ENCODE measurements around the gene KCNIP1. TPM values are rescaled to one million over a fixed set of nuclear protein-coding genes. Genes with fewer than 3 reads are reported as not detected.

Gene KCNIP1
- polyA plus RNA-seq, 1 donor, result 2.8 TPM

DNA sequence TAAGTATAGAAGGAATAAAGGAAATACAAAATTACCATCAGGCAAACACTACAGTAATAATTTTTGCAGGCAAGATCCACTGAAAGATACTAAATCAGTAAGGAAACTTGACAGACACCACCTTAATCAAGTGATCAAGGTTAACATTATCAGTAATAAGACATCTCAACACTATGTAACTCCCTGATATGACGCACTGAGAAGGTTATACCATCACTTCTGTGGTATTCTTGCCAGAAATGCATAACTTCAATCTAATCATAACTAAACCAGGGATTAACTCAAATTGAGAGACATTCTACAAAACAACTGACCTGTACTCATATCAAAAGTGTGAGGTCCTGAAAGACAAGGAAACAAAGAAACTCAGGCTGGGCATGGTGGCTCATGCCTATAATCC is 227.2 kb downstream of the KCNIP1 start:
- Histone ChIP-seq H3K27ac (ENCODE audit: low read length) (no peak overlapping the region), H3K9me3 (ENCODE audit: control insufficient read depth, low read depth, low read length) (no peaks in the 10 kb centered on the region), H3K36me3 (ENCODE audit: control insufficient read depth, insufficient read depth, low read length) (no peaks in the 10 kb centered on the region), H3K4me1 (ENCODE audit: control insufficient read depth, insufficient read depth, low read length) (no peaks in the 10 kb centered on the region), H3K27me3 (ENCODE audit: control insufficient read depth, insufficient read depth, low read length) (no peaks in the 10 kb centered on the region), H3K4me3 (ENCODE audit: low read length) (no peak overlapping the region)
- no CpG with 5 or more reads among the region's 1 CpG for WGBS (ENCODE audit: insufficient coverage, low lambda C conversion rate)
- no peak for DNase-seq

DNA sequence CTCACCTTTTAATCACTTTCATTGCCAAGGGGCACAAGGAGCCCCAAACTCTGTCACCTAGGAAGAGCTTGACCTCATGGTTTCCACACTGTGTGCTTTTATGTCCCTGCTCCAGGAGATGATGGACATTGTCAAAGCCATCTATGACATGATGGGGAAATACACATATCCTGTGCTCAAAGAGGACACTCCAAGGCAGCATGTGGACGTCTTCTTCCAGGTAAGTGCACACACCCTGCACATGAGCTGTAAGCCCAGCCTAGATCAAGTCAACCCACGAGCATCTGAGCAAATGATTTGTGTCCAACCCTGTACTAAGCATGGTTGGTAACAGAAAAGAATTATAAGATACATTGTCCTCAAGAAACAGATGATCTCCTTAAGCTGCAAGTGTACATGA is 228.9 kb downstream of the KCNIP1 start:
- no peaks in the 10 kb centered on the region for H3K27me3 ChIP-seq (ENCODE audit: control insufficient read depth, insufficient read depth, low read length)
- WGBS (ENCODE audit: insufficient coverage, low lambda C conversion rate), result no CpG with 5 or more reads among the region's 2 CpGs
- no peak overlapping the region for H3K4me3 ChIP-seq (ENCODE audit: low read length)
- H3K4me1 ChIP-seq (ENCODE audit: control insufficient read depth, insufficient read depth, low read length), result no peaks in the 10 kb centered on the region
- H3K36me3 ChIP-seq (ENCODE audit: control insufficient read depth, insufficient read depth, low read length), result no peaks in the 10 kb centered on the region
- no peak overlapping the region for H3K27ac ChIP-seq (ENCODE audit: low read length)
- no peaks in the 10 kb centered on the region for H3K9me3 ChIP-seq (ENCODE audit: control insufficient read depth, low read depth, low read length)
- no peak for DNase-seq

GRCh38 chr5:170736966-170737365 is 233.1 kb downstream of the KCNIP1 start:
- Histone ChIP-seq H3K4me1 (ENCODE audit: control insufficient read depth, insufficient read depth, low read length) (no peaks in the 10 kb centered on the region), H3K4me3 (ENCODE audit: low read length) (no peak overlapping the region), H3K27me3 (ENCODE audit: control insufficient read depth, insufficient read depth, low read length) (no peaks in the 10 kb centered on the region), H3K9me3 (ENCODE audit: control insufficient read depth, low read depth, low read length) (no peaks in the 10 kb centered on the region), H3K27ac (ENCODE audit: low read length) (no peak overlapping the region), H3K36me3 (ENCODE audit: control insufficient read depth, insufficient read depth, low read length) (no peaks in the 10 kb centered on the region)
- DNase-seq, result no peak
- WGBS (ENCODE audit: insufficient coverage, low lambda C conversion rate), result no CpG with 5 or more reads among the region's 3 CpGs

GRCh38 chr5:170737591-170737990 is 233.8 kb downstream of the KCNIP1 start:
- H3K9me3 ChIP-seq (ENCODE audit: control insufficient read depth, low read depth, low read length), result no peaks in the 10 kb centered on the region
- no peak overlapping the region for H3K4me3 ChIP-seq (ENCODE audit: low read length)
- H3K27me3 ChIP-seq (ENCODE audit: control insufficient read depth, insufficient read depth, low read length), result no peaks in the 10 kb centered on the region
- WGBS (ENCODE audit: insufficient coverage, low lambda C conversion rate), result no CpG with 5 or more reads among the region's 1 CpG
- no peak overlapping the region for H3K27ac ChIP-seq (ENCODE audit: low read length)
- no peak for DNase-seq
- no peaks in the 10 kb centered on the region for H3K4me1 ChIP-seq (ENCODE audit: control insufficient read depth, insufficient read depth, low read length)
- no peaks in the 10 kb centered on the region for H3K36me3 ChIP-seq (ENCODE audit: control insufficient read depth, insufficient read depth, low read length)

DNA sequence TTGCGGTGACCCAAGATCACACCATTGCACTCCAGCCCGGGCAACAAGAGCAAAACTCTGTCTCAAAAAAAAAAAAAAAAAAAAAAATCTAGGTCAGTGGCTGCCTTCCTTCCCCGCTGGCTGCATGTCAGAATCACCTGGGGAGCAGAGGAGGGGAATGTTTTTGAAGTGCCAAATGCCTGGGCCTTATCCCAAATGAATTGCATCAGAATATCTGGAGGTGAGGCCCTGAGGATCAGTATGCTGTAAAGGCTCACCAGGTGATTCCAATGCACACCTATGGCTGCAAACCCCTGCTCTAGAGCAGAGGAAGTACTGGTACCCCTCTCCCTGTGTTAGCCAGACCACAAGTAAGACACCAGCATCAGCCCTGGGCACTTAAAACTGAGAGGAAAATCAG is 235.0 kb downstream of the KCNIP1 start:
- H3K27me3 ChIP-seq (ENCODE audit: control insufficient read depth, insufficient read depth, low read length), result peaks cover 4% of the 10 kb centered on the region
- DNase-seq, result no peak
- H3K4me3 ChIP-seq (ENCODE audit: low read length), result no peak overlapping the region
- H3K27ac ChIP-seq (ENCODE audit: low read length), result no peak overlapping the region
- H3K9me3 ChIP-seq (ENCODE audit: control insufficient read depth, low read depth, low read length), result no peaks in the 10 kb centered on the region
- H3K36me3 ChIP-seq (ENCODE audit: control insufficient read depth, insufficient read depth, low read length), result no peaks in the 10 kb centered on the region
- no peaks in the 10 kb centered on the region for H3K4me1 ChIP-seq (ENCODE audit: control insufficient read depth, insufficient read depth, low read length)
- WGBS (ENCODE audit: insufficient coverage, low lambda C conversion rate), result no CpG with 5 or more reads among the region's 3 CpGs

GRCh38 chr5:170739446-170739845 is 235.6 kb downstream of the KCNIP1 start:
- Histone ChIP-seq H3K27ac (ENCODE audit: low read length) (no peak overlapping the region), H3K36me3 (ENCODE audit: control insufficient read depth, insufficient read depth, low read length) (no peaks in the 10 kb centered on the region), H3K27me3 (ENCODE audit: control insufficient read depth, insufficient read depth, low read length) (peaks cover 8% of the 10 kb centered on the region), H3K9me3 (ENCODE audit: control insufficient read depth, low read depth, low read length) (no peaks in the 10 kb centered on the region), H3K4me1 (ENCODE audit: control insufficient read depth, insufficient read depth, low read length) (no peaks in the 10 kb centered on the region), H3K4me3 (ENCODE audit: low read length) (no peak overlapping the region)
- no CpG with 5 or more reads among the region's 4 CpGs for WGBS (ENCODE audit: insufficient coverage, low lambda C conversion rate)
- DNase-seq, result no peak

- DNase-seq, result no peak
- WGBS (ENCODE audit: insufficient coverage, low lambda C conversion rate), result no CpG with 5 or more reads among the region's 3 CpGs
- Histone ChIP-seq H3K27me3 (ENCODE audit: control insufficient read depth, insufficient read depth, low read length) (peaks cover 10% of the 10 kb centered on the region), H3K9me3 (ENCODE audit: control insufficient read depth, low read depth, low read length) (no peaks in the 10 kb centered on the region), H3K4me3 (ENCODE audit: low read length) (no peak overlapping the region), H3K27ac (ENCODE audit: low read length) (no peak overlapping the region), H3K4me1 (ENCODE audit: control insufficient read depth, insufficient read depth, low read length) (peaks cover 3% of the 10 kb centered on the region), H3K36me3 (ENCODE audit: control insufficient read depth, insufficient read depth, low read length) (no peaks in the 10 kb centered on the region)
These were observed 236.9 kb downstream of the KCNIP1 start for GRCh38 chr5:170740551-170741205.

- WGBS (ENCODE audit: insufficient coverage, low lambda C conversion rate), result 60% methylated on average over 2 of the region's 8 CpGs
- H3K36me3 ChIP-seq (ENCODE audit: control insufficient read depth, insufficient read depth, low read length), result no peaks in the 10 kb centered on the region
- DNase-seq, result no peak
These were observed 238.0 kb downstream of the KCNIP1 start for GRCh38 chr5:170741801-170742200.

GRCh38 chr5:170743876-170744212 is 240.0 kb downstream of the KCNIP1 start:
- DNase-seq, result no peak
- no peak overlapping the region for H3K4me3 ChIP-seq (ENCODE audit: low read length)
- H3K27me3 ChIP-seq (ENCODE audit: control insufficient read depth, insufficient read depth, low read length), result peaks cover 10% of the 10 kb centered on the region
- H3K27ac ChIP-seq (ENCODE audit: low read length), result no peak overlapping the region
- H3K36me3 ChIP-seq (ENCODE audit: control insufficient read depth, insufficient read depth, low read length), result no peaks in the 10 kb centered on the region
- peaks cover 7% of the 10 kb centered on the region for H3K4me1 ChIP-seq (ENCODE audit: control insufficient read depth, insufficient read depth, low read length)
- WGBS (ENCODE audit: insufficient coverage, low lambda C conversion rate), result 40% methylated on average over 1 of the region's 12 CpGs
- no peaks in the 10 kb centered on the region for H3K9me3 ChIP-seq (ENCODE audit: control insufficient read depth, low read depth, low read length)

More at GRCh38 chr5:170741801-170742200, 238.0 kb downstream of the KCNIP1 start:
- Histone ChIP-seq H3K4me1 (ENCODE audit: control insufficient read depth, insufficient read depth, low read length) (peaks cover 7% of the 10 kb centered on the region), H3K27ac (ENCODE audit: low read length) (no peak overlapping the region), H3K4me3 (ENCODE audit: low read length) (no peak overlapping the region), H3K9me3 (ENCODE audit: control insufficient read depth, low read depth, low read length) (no peaks in the 10 kb centered on the region), H3K27me3 (ENCODE audit: control insufficient read depth, insufficient read depth, low read length) (peaks cover 10% of the 10 kb centered on the region)

DNA sequence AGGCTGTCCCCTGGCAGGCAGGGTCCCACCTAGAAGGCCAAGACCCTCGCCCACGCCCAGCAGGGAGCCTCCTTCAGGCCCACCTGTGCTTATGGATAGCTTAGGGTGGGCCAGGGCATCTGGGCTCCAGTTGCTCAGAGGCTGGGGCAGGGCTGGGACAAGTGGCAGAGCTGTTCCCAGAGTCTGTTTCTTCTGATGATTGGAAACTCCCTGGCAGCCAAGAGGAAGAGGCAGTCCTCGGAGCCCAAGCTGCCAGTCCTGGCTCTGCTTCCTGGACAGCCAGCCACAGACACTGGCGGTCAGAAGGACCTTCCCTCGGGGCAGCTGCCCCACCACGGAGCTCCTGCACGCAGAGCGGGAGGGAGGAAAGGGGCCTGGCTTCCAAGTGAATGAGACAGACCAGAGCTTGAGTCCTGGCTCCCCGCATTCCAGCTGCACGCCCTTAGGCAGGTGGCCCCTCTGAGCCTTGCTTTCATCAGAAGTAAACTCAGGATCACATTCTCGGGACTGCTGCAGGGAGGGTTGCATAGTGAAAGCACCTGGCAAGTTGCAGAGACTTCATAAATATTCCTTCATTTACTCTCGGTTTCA is 241.8 kb downstream of the KCNIP1 start:
- Histone ChIP-seq H3K27me3 (ENCODE audit: control insufficient read depth, insufficient read depth, low read length) (peaks cover 10% of the 10 kb centered on the region), H3K36me3 (ENCODE audit: control insufficient read depth, insufficient read depth, low read length) (no peaks in the 10 kb centered on the region), H3K9me3 (ENCODE audit: control insufficient read depth, low read depth, low read length) (no peaks in the 10 kb centered on the region), H3K4me1 (ENCODE audit: control insufficient read depth, insufficient read depth, low read length) (peaks cover 14% of the 10 kb centered on the region), H3K27ac (ENCODE audit: low read length) (no peak overlapping the region), H3K4me3 (ENCODE audit: low read length) (no peak overlapping the region)
- peak; percentile 29 to 58 for DNase-seq
- WGBS (ENCODE audit: insufficient coverage, low lambda C conversion rate), result no CpG with 5 or more reads among the region's 12 CpGs
